K562 (cell line): ENCODE results near the gene B9D2. TPM values are rescaled to one million over a fixed set of nuclear protein-coding genes. Genes with fewer than 3 reads are reported as not detected.
A peak's percentile ranks its signal among the peaks of the same experiment; 100 is the strongest.

Experiments used
- ARHGAP35 ChIP-seq: fragments of 450-650 bp; IDR thresholded peaks from 2 replicates; pipeline ENCODE4 v1.6.1; 2018; ENCODE audit not compliant: partially characterized antibody
- DDX20 ChIP-seq: fragments of 450-650 bp; IDR thresholded peaks from 2 replicates; pipeline ENCODE4 v1.6.1; 2016; ENCODE audit warnings: missing genetic modification characterization, low read depth, mild to moderate bottlenecking, missing compliant biosample characterization, moderate library complexity
- ETV1 ChIP-seq: fragments of 450-650 bp; conservative IDR thresholded peaks from 2 replicates; pipeline ENCODE4 v1.6.1; 2016; ENCODE audit warnings: missing genetic modification characterization, control low read depth, low read depth, missing compliant biosample characterization
- HDAC1 ChIP-seq, 2 experiments: fragments of 450-650 bp; IDR thresholded peaks; 2 replicates each; pipeline ENCODE4 v1.6.1; 2016 to 2017; ENCODE audit warnings: inconsistent platforms in 1 of 2, mild to moderate bottlenecking in 1 of 2, moderate library complexity in 1 of 2
- MNT ChIP-seq, 2 experiments: fragments of 450-650 bp; conservative IDR thresholded peaks; 2 replicates each; pipeline ENCODE4 v1.6.1; 2017; ENCODE audit warnings: mild to moderate bottlenecking in 2 of 2, moderate library complexity in 2 of 2
- MTA2 ChIP-seq: fragments of 450-650 bp; IDR thresholded peaks from 2 replicates; pipeline ENCODE4 v1.6.1; 2016; ENCODE audit warnings: low read depth
- NEUROD1 ChIP-seq: fragments of 150-350 bp; IDR thresholded peaks from 2 replicates; pipeline ENCODE4 v1.6.1; 2014; ENCODE audit warnings: borderline replicate concordance, low read length, low read depth; ENCODE audit not compliant: partially characterized antibody
- NFE2 ChIP-seq: IDR thresholded peaks from 2 replicates; pipeline ENCODE4 v1.6.1; 2014; ENCODE audit warnings: antibody characterized with exemption, low read depth
- NKRF ChIP-seq: fragments of 450-650 bp; IDR thresholded peaks from 2 replicates; pipeline ENCODE4 v1.6.1; 2016; ENCODE audit warnings: borderline replicate concordance
- OTX1 ChIP-seq: fragments of 450-650 bp; formaldehyde crosslinking; IDR thresholded peaks from 2 replicates; pipeline ENCODE4 v1.4.0; 2022; ENCODE audit warnings: mild to moderate bottlenecking
- POLR3G ChIP-seq: IDR thresholded peaks from 2 replicates; pipeline ENCODE4 v1.6.1; 2011; ENCODE audit not compliant: insufficient read length, insufficient replicate concordance; ENCODE audit errors: extremely low read depth
- SUPT5H ChIP-seq: fragments of 450-650 bp; IDR thresholded peaks from 2 replicates; pipeline ENCODE4 v1.6.1; 2016
- TEAD1 ChIP-seq, 2 experiments: fragments of 450-650 bp in 1 of 2; sonication (generic) in 1 of 2; formaldehyde crosslinking; IDR thresholded peaks; 2 replicates each; pipeline versions ENCODE4 v1.4.0 to v1.8.0; 2020 to 2022; ENCODE audit warnings: mild to moderate bottlenecking in 2 of 2, missing genetic modification reagents in 1 of 2
- TFAP4 ChIP-seq: sonication (generic); formaldehyde crosslinking; IDR thresholded peaks from 2 replicates; pipeline ENCODE4 v1.8.0; 2022; ENCODE audit warnings: missing genetic modification reagents, mild to moderate bottlenecking, moderate library complexity, borderline replicate concordance
- ZBTB17 ChIP-seq: fragments of 450-650 bp; formaldehyde crosslinking; IDR thresholded peaks from 2 replicates; pipeline ENCODE4 v1.4.0; 2020; ENCODE audit warnings: mild to moderate bottlenecking
- ZFP36 ChIP-seq: fragments of 150-350 bp; IDR thresholded peaks from 2 replicates; pipeline ENCODE4 v1.6.1; 2018; ENCODE audit warnings: low read length, low read depth; ENCODE audit not compliant: partially characterized antibody
- ZFX ChIP-seq: sonication (generic); formaldehyde crosslinking; IDR thresholded peaks from 2 replicates; pipeline ENCODE4 v1.8.0; 2022; ENCODE audit warnings: mild to moderate bottlenecking, missing genetic modification reagents, moderate library complexity
- ZNF316 ChIP-seq: fragments of 450-650 bp; IDR thresholded peaks from 2 replicates; pipeline ENCODE4 v1.6.1; 2016
- ZNF436 ChIP-seq: fragments of 250-450, 450-650 bp; sonication (Bioruptor Pico); formaldehyde crosslinking; IDR thresholded peaks from 2 replicates; pipeline ENCODE4 v1.7.0; 2020; ENCODE audit warnings: mild to moderate bottlenecking
- ZNF586 ChIP-seq: fragments of 450-650 bp; formaldehyde crosslinking; conservative IDR thresholded peaks from 2 replicates; pipeline ENCODE4 v1.4.0; 2020; ENCODE audit warnings: mild to moderate bottlenecking, moderate library complexity
- ZNF699 ChIP-seq: fragments of 250-450 bp; sonication (Bioruptor Pico); IDR thresholded peaks from 2 replicates; pipeline ENCODE4 v1.8.0; 2021; ENCODE audit warnings: mild to moderate bottlenecking, moderate library complexity; ENCODE audit not compliant: insufficient replicate concordance
- polyA plus RNA-seq, 8 experiments: library from polyadenylated mRNA; depleted of rRNA in 4 of 8; stranded (reverse) in 5 of 8; unstranded in 3 of 8; fragments of >200 nt; fragmentation: Nextera tagmentation in 2 of 8; fragmentation: Illumina TruSeq in 1 of 8; extraction: Ambion mirVana in 2 of 8; extraction: Trizol in 1 of 8; gene quantifications; 2 replicates each; pipeline versions ENCODE4 v1.2.1 to v1.2.3, GENCODE V29; 2011 to 2014; ENCODE audit warnings: inconsistent platforms in 1 of 8, missing spikeins in 1 of 8
- total RNA-seq, 7 experiments: library from RNA; depleted of rRNA in 6 of 7; stranded (reverse); fragments of >200 nt in 6 of 7; fragmentation: Illumina TruSeq in 2 of 7; extraction: Trizol in 2 of 7; gene quantifications; 2 replicates each; pipeline versions ENCODE4 v1.2.1 to v1.2.3, GENCODE V29; 2011 to 2021; ENCODE audit warnings: low replicate concordance in 1 of 7
- TF ChIP-seq, protein P1 (sequence below): sonication (generic); formaldehyde crosslinking; IDR thresholded peaks from 2 replicates; pipeline ENCODE4 v1.4.0; 2020; ENCODE audit warnings: mild to moderate bottlenecking, missing genetic modification reagents

B9D2 gene
- total and polyA plus RNA-seq, 9 of the 15 experiments (the other 6 are each of a cell fraction or from before 2014, with no cell fraction given): 0.83 to 6.9 (median 2.8) TPM

GRCh38 chr19:41324921-41325639, 38.9 kb downstream of the B9D2 start (continued):
- no peak; a peak in 1 of 4 replicates for TF ChIP-seq TEAD1 (CRISPR knock-in tag; IDR thresholded peaks at IDR 0.05)
- no peak for TF ChIP-seq ZNF586
- peak; percentile 79; the same call in 1 of the 2 replicates for TF ChIP-seq NKRF
- TF ChIP-seq NEUROD1: no peak
- TF ChIP-seq ZNF699 (CRISPR knock-in tag): no peak
- peak; percentile 48 to 80; a peak in 3 of 4 replicates for TF ChIP-seq MNT (conservative IDR thresholded peaks at IDR 0.05)
- peak; percentile 32; the same call in 1 of the 2 replicates for TF ChIP-seq ZFX
- 0 out of 2 replicates have a peak, but pooled peaks have one; percentile 23 for TF ChIP-seq OTX1 (CRISPR knock-in tag)
- TF ChIP-seq, protein P1, sequence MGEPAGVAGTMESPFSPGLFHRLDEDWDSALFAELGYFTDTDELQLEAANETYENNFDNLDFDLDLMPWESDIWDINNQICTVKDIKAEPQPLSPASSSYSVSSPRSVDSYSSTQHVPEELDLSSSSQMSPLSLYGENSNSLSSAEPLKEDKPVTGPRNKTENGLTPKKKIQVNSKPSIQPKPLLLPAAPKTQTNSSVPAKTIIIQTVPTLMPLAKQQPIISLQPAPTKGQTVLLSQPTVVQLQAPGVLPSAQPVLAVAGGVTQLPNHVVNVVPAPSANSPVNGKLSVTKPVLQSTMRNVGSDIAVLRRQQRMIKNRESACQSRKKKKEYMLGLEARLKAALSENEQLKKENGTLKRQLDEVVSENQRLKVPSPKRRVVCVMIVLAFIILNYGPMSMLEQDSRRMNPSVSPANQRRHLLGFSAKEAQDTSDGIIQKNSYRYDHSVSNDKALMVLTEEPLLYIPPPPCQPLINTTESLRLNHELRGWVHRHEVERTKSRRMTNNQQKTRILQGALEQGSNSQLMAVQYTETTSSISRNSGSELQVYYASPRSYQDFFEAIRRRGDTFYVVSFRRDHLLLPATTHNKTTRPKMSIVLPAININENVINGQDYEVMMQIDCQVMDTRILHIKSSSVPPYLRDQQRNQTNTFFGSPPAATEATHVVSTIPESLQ (CRISPR knock-in tag): no peak
- TF ChIP-seq ZNF316: peak; percentile 58
- no peak for TF ChIP-seq POLR3G
- TF ChIP-seq HDAC1 (IDR thresholded peaks at IDR 0.05): peak in 1 of 2 experiments; percentile 87; a peak in 2 of 4 replicates
- TF ChIP-seq DDX20: no peak
- 0 out of 2 replicates have a peak, but pooled peaks have one; percentile 15 for TF ChIP-seq TFAP4 (CRISPR knock-in tag)
- TF ChIP-seq ARHGAP35: no peak
- no peak for TF ChIP-seq ZNF436
- TF ChIP-seq ZFP36: peak; percentile 68
- no peak for TF ChIP-seq MTA2
- no peak for TF ChIP-seq ZBTB17
- TF ChIP-seq SUPT5H: peak; percentile 68
- TF ChIP-seq ETV1 (tag): peak; percentile 28; the same call in 1 of the 2 replicates
- TF ChIP-seq NFE2: peak; percentile 34; the same call in 1 of the 2 replicates
